COLO668 (cell line): ENCODE data around the gene GDPD3.

Experiments
- DNase-seq: peaks from one replicate; lab custom pipeline; 2025; ENCODE audit not compliant: unreplicated experiment; lab: John Stamatoyannopoulos, UW

The GDPD3 gene

DNA sequence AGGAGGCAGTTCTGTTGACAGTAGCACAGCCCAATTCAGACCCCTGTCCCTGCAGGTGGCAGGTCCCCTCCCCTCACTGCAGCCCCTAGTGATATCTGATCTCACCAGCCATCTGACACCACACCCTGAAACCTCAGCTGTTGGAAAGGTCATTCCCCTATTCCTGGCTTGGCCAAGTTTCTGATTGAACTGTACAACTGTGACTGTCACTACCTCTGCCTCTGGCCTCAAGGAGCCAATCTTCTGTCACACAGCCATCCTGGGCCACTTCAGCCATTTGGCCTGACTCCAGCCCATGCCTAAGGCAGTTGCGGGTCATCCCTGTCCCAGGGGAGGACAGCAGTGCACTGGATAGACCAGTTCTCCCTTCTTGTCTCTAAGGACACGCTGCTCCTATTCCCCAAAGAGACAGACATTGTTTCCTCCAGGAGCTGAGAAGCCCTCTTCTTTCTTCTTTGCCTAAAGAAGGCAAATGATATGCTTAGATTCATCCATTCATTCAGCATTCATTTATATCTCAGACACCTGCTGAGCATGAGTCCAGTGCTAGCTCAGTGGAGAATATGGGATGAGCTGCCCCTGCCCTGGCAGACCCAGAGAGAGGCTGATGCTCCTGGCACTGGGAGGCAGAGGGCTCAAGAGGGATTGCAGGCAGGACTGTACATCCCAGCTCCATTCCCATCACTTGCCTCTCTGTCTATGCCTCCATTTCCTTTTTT, 52.3 kb downstream of the GDPD3 start:
- DNase-seq = no peak

DNA sequence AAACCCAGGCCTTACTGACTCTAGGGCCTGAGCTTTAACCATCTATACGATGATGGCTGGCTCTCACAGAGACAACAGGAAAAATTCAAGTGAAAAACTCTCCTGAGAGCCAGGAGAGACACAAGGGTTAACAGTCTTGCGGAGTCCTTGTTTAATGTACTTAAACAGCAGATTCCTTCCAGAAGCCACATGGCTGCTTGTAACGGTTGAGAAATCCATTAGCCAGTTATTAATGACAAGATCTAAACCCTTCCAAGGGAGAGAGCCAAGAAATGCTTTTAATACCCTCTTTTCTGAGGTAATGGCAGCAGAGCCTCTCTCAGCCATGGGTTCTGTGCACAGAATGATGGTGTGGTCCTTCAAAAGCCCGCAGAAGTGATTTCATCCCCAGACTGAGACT, 53.0 kb downstream of the GDPD3 start:
- no peak for DNase-seq

DNA sequence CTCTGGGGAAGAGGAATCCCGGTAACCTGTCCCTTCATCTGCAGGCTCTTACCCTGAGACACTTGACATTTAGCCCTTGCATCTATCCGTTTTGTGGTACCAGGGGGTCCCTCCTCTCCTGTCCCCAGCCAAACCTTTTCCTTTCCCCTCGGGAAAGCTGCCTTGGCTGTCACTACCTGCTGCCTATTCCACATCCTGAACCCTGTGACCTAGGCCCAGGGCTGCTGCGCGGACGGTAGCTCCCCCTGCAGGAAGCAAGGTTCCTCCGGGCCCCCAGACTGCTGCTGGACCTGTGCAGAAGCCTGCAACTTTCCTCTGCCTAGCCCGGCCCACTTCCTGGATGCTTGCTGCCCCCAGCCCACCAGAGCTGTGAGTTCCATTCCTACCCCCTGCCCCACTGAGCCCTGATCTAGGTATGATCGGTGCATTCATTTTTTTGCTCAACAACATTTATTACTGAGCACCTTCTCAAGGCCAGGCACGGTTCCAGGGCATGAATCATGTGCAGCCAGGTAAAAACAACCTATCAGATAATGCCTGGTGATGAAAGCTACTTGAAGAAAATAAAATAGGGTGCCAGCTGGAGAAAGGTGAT, 58.3 kb downstream of the GDPD3 start:
- DNase-seq = peak; percentile 59
